Upper lobe of left lung (tissue), 4 donors: ENCODE measurements around the gene ZNF212.

ENCODE experiments used
- CTCF ChIP-seq, 6 experiments: fragments of 450-650 bp in 4 of 6; fragments of 200-600 bp in 2 of 6; sonication (generic) in 2 of 6; IDR thresholded peaks; one replicate each; pipeline ENCODE4 v1.5.1; 2016 to 2019; ENCODE audit warnings: antibody characterized with exemption in 6 of 6
- EP300 ChIP-seq, 4 donors: sonication (generic); formaldehyde crosslinking; IDR thresholded peaks; one replicate each; pipeline ENCODE4 v1.5.1; 2017; ENCODE audit warnings: antibody characterized with exemption in 4 of 4, control low read depth in 2 of 4
- POLR2A ChIP-seq, 4 donors: fragments of 450-650 bp; IDR thresholded peaks; one replicate each; pipeline ENCODE4 v1.5.1; 2016 to 2017; ENCODE audit warnings: antibody characterized with exemption in 4 of 4, mild to moderate bottlenecking in 2 of 4
- POLR2AphosphoS5 ChIP-seq, 2 donors: sonication (generic); formaldehyde crosslinking; IDR thresholded peaks; one replicate each; pipeline ENCODE4 v1.5.1; 2017; ENCODE audit warnings: antibody characterized with exemption in 2 of 2

GRCh38 chr7:149217570-149217969 lies 21.9 kb upstream of the ZNF212 start:
- TF ChIP-seq CTCF (IDR thresholded peaks at IDR 0.05), result no peak
- no peak for TF ChIP-seq EP300 (IDR thresholded peaks at IDR 0.05)
- TF ChIP-seq POLR2A (IDR thresholded peaks at IDR 0.05), result no peak
- TF ChIP-seq POLR2AphosphoS5 (IDR thresholded peaks at IDR 0.05), result no peak
